Measurements from ENCODE around the gene PLCD1.

DNA sequence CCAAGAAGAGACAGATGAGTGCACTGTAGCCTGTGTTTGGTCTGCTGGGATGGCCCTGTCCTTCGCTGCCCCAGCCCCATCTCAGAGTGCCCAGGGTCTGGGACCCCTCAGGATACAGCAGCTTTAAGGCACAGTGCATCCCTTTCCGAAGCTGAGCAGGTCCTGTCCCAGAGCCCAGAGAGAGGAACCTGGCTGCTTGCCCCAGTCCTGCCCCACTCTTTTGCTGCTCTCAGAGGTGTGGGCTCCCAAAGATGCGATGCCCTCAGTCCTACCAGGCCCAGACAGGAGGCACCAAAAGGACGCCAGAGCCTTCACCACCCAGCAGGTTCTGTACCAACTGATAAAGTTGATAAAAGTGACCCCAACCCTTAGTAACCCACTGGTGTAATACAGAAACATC lies 8.2 kb downstream of the PLCD1 start:
- TF ChIP-seq, protein P1, sequence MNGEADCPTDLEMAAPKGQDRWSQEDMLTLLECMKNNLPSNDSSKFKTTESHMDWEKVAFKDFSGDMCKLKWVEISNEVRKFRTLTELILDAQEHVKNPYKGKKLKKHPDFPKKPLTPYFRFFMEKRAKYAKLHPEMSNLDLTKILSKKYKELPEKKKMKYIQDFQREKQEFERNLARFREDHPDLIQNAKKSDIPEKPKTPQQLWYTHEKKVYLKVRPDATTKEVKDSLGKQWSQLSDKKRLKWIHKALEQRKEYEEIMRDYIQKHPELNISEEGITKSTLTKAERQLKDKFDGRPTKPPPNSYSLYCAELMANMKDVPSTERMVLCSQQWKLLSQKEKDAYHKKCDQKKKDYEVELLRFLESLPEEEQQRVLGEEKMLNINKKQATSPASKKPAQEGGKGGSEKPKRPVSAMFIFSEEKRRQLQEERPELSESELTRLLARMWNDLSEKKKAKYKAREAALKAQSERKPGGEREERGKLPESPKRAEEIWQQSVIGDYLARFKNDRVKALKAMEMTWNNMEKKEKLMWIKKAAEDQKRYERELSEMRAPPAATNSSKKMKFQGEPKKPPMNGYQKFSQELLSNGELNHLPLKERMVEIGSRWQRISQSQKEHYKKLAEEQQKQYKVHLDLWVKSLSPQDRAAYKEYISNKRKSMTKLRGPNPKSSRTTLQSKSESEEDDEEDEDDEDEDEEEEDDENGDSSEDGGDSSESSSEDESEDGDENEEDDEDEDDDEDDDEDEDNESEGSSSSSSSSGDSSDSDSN (CRISPR knock-in tag; IDR thresholded peaks at IDR 0.05), result no peak
- TF ChIP-seq, protein P2, sequence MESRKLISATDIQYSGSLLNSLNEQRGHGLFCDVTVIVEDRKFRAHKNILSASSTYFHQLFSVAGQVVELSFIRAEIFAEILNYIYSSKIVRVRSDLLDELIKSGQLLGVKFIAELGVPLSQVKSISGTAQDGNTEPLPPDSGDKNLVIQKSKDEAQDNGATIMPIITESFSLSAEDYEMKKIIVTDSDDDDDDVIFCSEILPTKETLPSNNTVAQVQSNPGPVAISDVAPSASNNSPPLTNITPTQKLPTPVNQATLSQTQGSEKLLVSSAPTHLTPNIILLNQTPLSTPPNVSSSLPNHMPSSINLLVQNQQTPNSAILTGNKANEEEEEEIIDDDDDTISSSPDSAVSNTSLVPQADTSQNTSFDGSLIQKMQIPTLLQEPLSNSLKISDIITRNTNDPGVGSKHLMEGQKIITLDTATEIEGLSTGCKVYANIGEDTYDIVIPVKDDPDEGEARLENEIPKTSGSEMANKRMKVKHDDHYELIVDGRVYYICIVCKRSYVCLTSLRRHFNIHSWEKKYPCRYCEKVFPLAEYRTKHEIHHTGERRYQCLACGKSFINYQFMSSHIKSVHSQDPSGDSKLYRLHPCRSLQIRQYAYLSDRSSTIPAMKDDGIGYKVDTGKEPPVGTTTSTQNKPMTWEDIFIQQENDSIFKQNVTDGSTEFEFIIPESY (CRISPR knock-in tag; IDR thresholded peaks at IDR 0.05), result no peak

Data from HepG2 (cell line).